Peyer's patch (tissue), 4 donors: Measurements from ENCODE around the gene TMEM132D.

Experiments
- CTCF ChIP-seq, 6 experiments: fragments of 450-650 bp in 4 of 6; fragments of 200-600 bp in 2 of 6; sonication (generic) in 1 of 6; IDR thresholded peaks; one replicate each; pipeline ENCODE4 v1.5.1; 2017 to 2019; ENCODE audit warnings: antibody characterized with exemption in 6 of 6, mild to moderate bottlenecking in 3 of 6, moderate library complexity in 1 of 6
- POLR2A ChIP-seq, 2 donors: fragments of 450-650 bp; IDR thresholded peaks; one replicate each; pipeline ENCODE4 v1.5.1; 2017; ENCODE audit warnings: antibody characterized with exemption in 2 of 2, mild to moderate bottlenecking in 2 of 2, moderate library complexity in 2 of 2

- TF ChIP-seq POLR2A (IDR thresholded peaks at IDR 0.05), result no peak
- no peak for TF ChIP-seq CTCF (IDR thresholded peaks at IDR 0.05)
These were observed 88.0 kb downstream of the TMEM132D start for GRCh38 chr12:129815846-129816245.
